K562 (cell line): ENCODE results near the gene TMEM53. TPM values are rescaled to one million over a fixed set of nuclear protein-coding genes. Genes with fewer than 3 reads are reported as not detected.

Source experiments
- AFF4 ChIP-seq: sonication (generic); formaldehyde crosslinking; IDR thresholded peaks from 2 replicates; pipeline ENCODE4 v1.8.0; 2023; ENCODE audit warnings: mild to moderate bottlenecking, missing genetic modification reagents
- ELF1 ChIP-seq: fragments of 200-800 bp; sonication (Bioruptor generic); IDR thresholded peaks from 2 replicates; pipeline ENCODE4 v1.6.1; 2016; ENCODE audit warnings: missing genetic modification characterization, missing compliant biosample characterization
- LARP7 ChIP-seq: fragments of 450-650 bp; IDR thresholded peaks from 2 replicates; pipeline ENCODE4 v1.6.1; 2016
- NFIX ChIP-seq: fragments of 250-450 bp; sonication (Bioruptor Pico); IDR thresholded peaks from 2 replicates; pipeline ENCODE4 v1.4.0; 2020; ENCODE audit warnings: low read depth, mild to moderate bottlenecking, moderate library complexity
- PBX2 ChIP-seq, 2 experiments: IDR thresholded peaks in 1 of 2; conservative IDR thresholded peaks in 1 of 2; 2 replicates each; pipeline ENCODE4 v1.6.1; 2016; ENCODE audit warnings: low read depth in 2 of 2, mild to moderate bottlenecking in 1 of 2, missing compliant biosample characterization in 1 of 2, missing genetic modification characterization in 1 of 2, moderate library complexity in 1 of 2
- PRMT5 ChIP-seq: sonication (generic); formaldehyde crosslinking; IDR thresholded peaks from 2 replicates; pipeline ENCODE4 v1.5.0; 2020; ENCODE audit warnings: missing genetic modification reagents
- RB1 ChIP-seq: fragments of 450-650 bp; IDR thresholded peaks from 2 replicates; pipeline ENCODE4 v1.6.1; 2017; ENCODE audit warnings: low read depth, mild to moderate bottlenecking
- TEAD1 ChIP-seq, 2 experiments: fragments of 450-650 bp in 1 of 2; sonication (generic) in 1 of 2; formaldehyde crosslinking; IDR thresholded peaks; 2 replicates each; pipeline versions ENCODE4 v1.4.0 to v1.8.0; 2020 to 2022; ENCODE audit warnings: mild to moderate bottlenecking in 2 of 2, missing genetic modification reagents in 1 of 2
- TGIF2 ChIP-seq: sonication (generic); formaldehyde crosslinking; IDR thresholded peaks from 2 replicates; pipeline ENCODE4 v1.8.1; 2022; ENCODE audit warnings: mild to moderate bottlenecking, missing genetic modification reagents, moderate library complexity
- YY1 ChIP-seq, 3 experiments: IDR thresholded peaks; 2 replicates each; pipeline ENCODE4 v1.6.1; 2011; ENCODE audit warnings: low read length in 2 of 3, mild to moderate bottlenecking in 2 of 3, moderate library complexity in 2 of 3, borderline replicate concordance in 1 of 3, control low read depth in 1 of 3, low read depth in 1 of 3; ENCODE audit not compliant: insufficient read depth in 3 of 3, insufficient replicate concordance in 2 of 3, control insufficient read depth in 1 of 3, insufficient read length in 1 of 3; ENCODE audit errors: extremely low read depth in 1 of 3
- polyA plus RNA-seq, 8 experiments: library from polyadenylated mRNA; depleted of rRNA in 4 of 8; stranded (reverse) in 5 of 8; unstranded in 3 of 8; fragments of >200 nt; fragmentation: Nextera tagmentation in 2 of 8; fragmentation: Illumina TruSeq in 1 of 8; extraction: Ambion mirVana in 2 of 8; extraction: Trizol in 1 of 8; gene quantifications; 2 replicates each; pipeline versions ENCODE4 v1.2.1 to v1.2.3, GENCODE V29; 2011 to 2014; ENCODE audit warnings: inconsistent platforms in 1 of 8, missing spikeins in 1 of 8
- total RNA-seq, 7 experiments: library from RNA; depleted of rRNA in 6 of 7; stranded (reverse); fragments of >200 nt in 6 of 7; fragmentation: Illumina TruSeq in 2 of 7; extraction: Trizol in 2 of 7; gene quantifications; 2 replicates each; pipeline versions ENCODE4 v1.2.1 to v1.2.3, GENCODE V29; 2011 to 2021; ENCODE audit warnings: low replicate concordance in 1 of 7

TMEM53 gene
- total and polyA plus RNA-seq, 9 of the 15 experiments (the other 6 are each of a cell fraction or from before 2014, with no cell fraction given), result 0.23 to 3.7 (median 2.0) TPM

DNA sequence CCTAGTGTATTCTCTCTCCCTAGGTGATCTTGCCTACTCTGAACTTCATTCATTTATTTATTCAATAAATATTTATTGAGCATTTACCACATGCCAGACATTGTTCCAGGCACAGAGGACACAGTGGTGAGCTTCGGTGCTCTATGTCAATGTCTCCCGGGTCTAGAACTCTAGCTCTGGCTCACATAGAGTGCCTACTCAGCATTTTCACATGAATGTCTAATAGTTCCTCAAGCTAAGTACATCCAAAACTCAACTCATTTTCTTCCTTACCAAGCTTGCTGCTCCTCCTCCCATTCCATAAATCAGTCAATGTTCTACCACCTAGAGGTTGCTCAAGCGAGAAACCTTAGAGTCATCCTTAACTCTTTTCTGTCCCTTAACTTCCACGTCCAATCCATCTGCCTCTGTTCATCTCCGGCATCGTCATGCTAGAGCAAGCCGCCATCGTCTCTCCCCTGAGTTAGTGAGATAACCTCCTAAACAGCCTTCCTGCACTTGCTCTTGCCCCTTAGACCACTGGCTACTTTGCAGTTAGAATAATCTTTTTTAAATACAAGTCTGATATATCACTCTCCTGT is 67.5 kb downstream of the TMEM53 start (continued):
- TF ChIP-seq PBX2 (CRISPR knock-in tag; IDR thresholded peaks at IDR 0.05; ENCODE audit: low read depth), result no peak
- peak; percentile 97 for TF ChIP-seq PBX2 (tag; conservative IDR thresholded peaks at IDR 0.05; ENCODE audit: low read depth)
- no peak for TF ChIP-seq ELF1 (tag)
- peak in 1 of 3 experiments; percentile 56 for TF ChIP-seq YY1 (IDR thresholded peaks at IDR 0.05; ENCODE audit: borderline replicate concordance in 1 of 3, control insufficient read depth in 1 of 3, extremely low read depth in 1 of 3, insufficient read depth in 3 of 3, insufficient read length in 1 of 3, insufficient replicate concordance in 2 of 3, low read depth in 1 of 3, low read length in 2 of 3)
- TF ChIP-seq RB1, result no peak
- TF ChIP-seq AFF4 (CRISPR knock-in tag), result no peak
- no peak for TF ChIP-seq NFIX (CRISPR knock-in tag)
- TF ChIP-seq PRMT5 (CRISPR knock-in tag), result no peak
- no peak for TF ChIP-seq TEAD1 (CRISPR knock-in tag; IDR thresholded peaks at IDR 0.05)
- TF ChIP-seq LARP7, result no peak
- no peak for TF ChIP-seq TGIF2 (CRISPR knock-in tag)
